Esophagus squamous epithelium (tissue), 5 donors: ENCODE measurements around the gene SNRPD2. TPM values are rescaled to one million over a fixed set of nuclear protein-coding genes. Genes with fewer than 3 reads are reported as not detected.
"Not testable (repeated sequence)": the region's sequence is repeated elsewhere in the genome, so short reads cannot be mapped to it uniquely, and the experiment has no call there.

Experiments used
- DNase-seq: peaks from one replicate; lab custom pipeline; 2025; lab: John Stamatoyannopoulos, UW
- H3K27ac ChIP-seq, 4 donors: fragments of 200-600 bp; sonication (generic); one replicate each; pipeline ENCODE4 v1.5.1; 2016 to 2019; ENCODE audit warnings: mild to moderate bottlenecking in 1 of 4
- H3K27me3 ChIP-seq, 4 donors: fragments of 200-600 bp; sonication (generic); 1 replicate in 3 of 4; 2 replicates in 1 of 4; pipeline versions ENCODE4 v1.5.1 to v1.6.0; 2017 to 2021; ENCODE audit warnings: antibody characterized with exemption in 1 of 4
- H3K36me3 ChIP-seq, 3 donors: fragments of 200-600 bp; sonication (generic); one replicate each; pipeline ENCODE4 v1.5.1; 2016 to 2019
- H3K4me1 ChIP-seq, 3 donors: fragments of 200-600 bp; sonication (generic); one replicate each; pipeline ENCODE4 v1.5.1; 2017 to 2019
- H3K4me3 ChIP-seq, 4 donors: fragments of 200-600 bp; sonication (generic); 1 replicate in 3 of 4; 2 replicates in 1 of 4; pipeline ENCODE4 v1.5.1; 2016 to 2019; ENCODE audit warnings: mild to moderate bottlenecking in 2 of 4, moderate library complexity in 1 of 4
- H3K9me3 ChIP-seq, 3 donors: fragments of 200-600 bp; sonication (generic); one replicate each; pipeline ENCODE4 v1.5.1; 2016 to 2019
- CTCF ChIP-seq, 6 experiments: fragments of 450-650 bp in 4 of 6; fragments of 200-600 bp in 2 of 6; sonication (generic) in 2 of 6; IDR thresholded peaks; one replicate each; pipeline ENCODE4 v1.5.1; 2016 to 2019; ENCODE audit warnings: antibody characterized with exemption in 6 of 6, mild to moderate bottlenecking in 4 of 6, moderate library complexity in 4 of 6
- POLR2A ChIP-seq, 4 donors: fragments of 450-650 bp; IDR thresholded peaks; one replicate each; pipeline ENCODE4 v1.6.1; 2017; ENCODE audit warnings: antibody characterized with exemption in 4 of 4, mild to moderate bottlenecking in 4 of 4, moderate library complexity in 3 of 4
- WGBS, 2 donors: methylation state at CpG; one replicate each; pipeline ENCODE4 v1.1.5; 2018; 5-methylcytosine and 5-hydroxymethylcytosine counted together
- intact Hi-C: fragments of 100-400 bp; cut with DNase I; formaldehyde crosslinking; loops from one replicate; pipeline ENCODE4 v1.15.0; 2022
- total RNA-seq, 4 donors: library from RNA; depleted of rRNA; stranded (reverse); fragments of >200 nt; gene quantifications; one replicate each; pipeline ENCODE4 v1.1.0, GENCODE V29; 2016
- donor health status: DM: yes; HTN: yes; CAD: no.

The SNRPD2 gene
- total RNA-seq, 4 donors from 2014 or later, result 131 to 240 (median 186) TPM

- 0 to 3% methylated on average over 6 to 10 of the region's 10 CpGs for WGBS, 2 donors
- Histone ChIP-seq H3K27me3 (no peaks in the 10 kb centered on the region), H3K4me1 (peaks cover 12 to 56% (median 21%) of the 10 kb centered on the region in 3 donors), H3K36me3 (peaks cover 0 to 20% (median 0%) of the 10 kb centered on the region in 3 donors), H3K27ac (peak overlapping the region; percentile 91 to 95 (median 92)), H3K4me3 (peak overlapping the region; percentile 84 to 97 (median 92)), H3K9me3 (no peaks in the 10 kb centered on the region)
- intact Hi-C loops, result no loop called here
- DNase-seq, result no peak
- TF ChIP-seq POLR2A (IDR thresholded peaks at IDR 0.05) (peak in 2 of 4 donors; percentile 21 to 51), CTCF (IDR thresholded peaks at IDR 0.05) (no peak)
Measured at GRCh38 chr19:45729800-45730290, 38.1 kb upstream of the SNRPD2 start.

GRCh38 chr19:45728683-45729082, 36.9 kb upstream of the SNRPD2 start:
- 77 to 85% methylated on average over 18 of the region's 18 CpGs for WGBS, 2 donors

GRCh38 chr19:45720065-45720464, 28.3 kb upstream of the SNRPD2 start:
- H3K4me1 ChIP-seq, result peaks cover 18 to 78% (median 27%) of the 10 kb centered on the region in 3 donors

More at GRCh38 chr19:45728683-45729082, 36.9 kb upstream of the SNRPD2 start:
- peaks cover 15 to 63% (median 21%) of the 10 kb centered on the region in 3 donors for H3K4me1 ChIP-seq
- H3K9me3 ChIP-seq, DNase-seq, H3K4me3 ChIP-seq, intact Hi-C loops, H3K27me3 ChIP-seq: not testable (repeated sequence)
- H3K27ac ChIP-seq, result peak overlapping the region in 3 of 4 donors; percentile 91 to 95 (median 93)
- H3K36me3 ChIP-seq, result peaks cover 0 to 21% (median 0%) of the 10 kb centered on the region in 3 donors

GRCh38 chr19:45717983-45718650, 26.4 kb upstream of the SNRPD2 start:
- Histone ChIP-seq H3K4me1 (peaks cover 15 to 80% (median 25%) of the 10 kb centered on the region in 3 donors), H3K27ac (peak overlapping the region; percentile 87 to 96 (median 92)), H3K4me3 (peak overlapping the region; percentile 47 to 72 (median 64)), H3K36me3 (peaks cover under 1 to 27% (median 2%) of the 10 kb centered on the region in 3 donors), H3K9me3 (no peaks in the 10 kb centered on the region), H3K27me3 (no peaks in the 10 kb centered on the region)
- TF ChIP-seq POLR2A (IDR thresholded peaks at IDR 0.05) (no peak), CTCF (IDR thresholded peaks at IDR 0.05) (no peak)
- intact Hi-C loops, result loop anchor here (10.0 kb wide), 1 partner anchor 47 kb away; the partner anchor contains the start of gene SIX5
- 53% methylated on average over 9 to 11 of the region's 12 CpGs for WGBS, 2 donors
- DNase-seq, result no peak

More at GRCh38 chr19:45720065-45720464, 28.3 kb upstream of the SNRPD2 start:
- Histone ChIP-seq H3K27ac (peak overlapping the region; percentile 75 to 88 (median 80)), H3K36me3 (peaks cover 0 to 29% (median 0%) of the 10 kb centered on the region in 3 donors)
- 93% methylated on average over 11 of the region's 11 CpGs for WGBS, 2 donors
- DNase-seq, H3K9me3 ChIP-seq, H3K4me3 ChIP-seq, H3K27me3 ChIP-seq, intact Hi-C loops: not testable (repeated sequence)

- Histone ChIP-seq H3K27me3 (no peaks in the 10 kb centered on the region), H3K4me1 (peaks cover 10 to 75% (median 22%) of the 10 kb centered on the region in 3 donors), H3K4me3 (peak overlapping the region; percentile 47 to 72 (median 64)), H3K27ac (peak overlapping the region; percentile 87 to 96 (median 92)), H3K9me3 (no peaks in the 10 kb centered on the region), H3K36me3 (peaks cover 8 to 27% (median 9%) of the 10 kb centered on the region in 3 donors)
- TF ChIP-seq POLR2A (IDR thresholded peaks at IDR 0.05) (peak in 3 of 4 donors; percentile 15 to 90 (median 66)), CTCF (IDR thresholded peaks at IDR 0.05) (peak in 3 of 6 experiments; percentile 19 to 39 (median 31))
- DNase-seq, result peak; percentile 97
- intact Hi-C loops, result loop anchor here (10.0 kb wide), 1 partner anchor 47 kb away; the partner anchor contains the start of gene SIX5
- 0 to 1% methylated on average over 21 to 32 of the region's 51 CpGs for WGBS, 2 donors
Measured at GRCh38 chr19:45717131-45717982, 25.6 kb upstream of the SNRPD2 start.
